H9 (cell line): ENCODE data around the gene MED22. TPM values are rescaled to one million over a fixed set of nuclear protein-coding genes. Genes with fewer than 3 reads are reported as not detected.

Experiments
- DNase-seq: peaks from one replicate; pipeline ENCODE4 v3.0.0-alpha.2; 2017
- H2AFZ ChIP-seq: one replicate; pipeline ENCODE4 v1.6.1; 2013; ENCODE audit warnings: mild to moderate bottlenecking, low read length, control low read depth, moderate library complexity
- H2AK5ac ChIP-seq: 2 replicates; pipeline ENCODE4 v1.6.1; 2013; ENCODE audit warnings: low read length, control low read depth, mixed read lengths; ENCODE audit not compliant: insufficient read length
- H2BK120ac ChIP-seq: one replicate; pipeline ENCODE4 v1.6.1; 2013; ENCODE audit warnings: low read depth, mild to moderate bottlenecking, low read length, control low read depth, inconsistent platforms; ENCODE audit not compliant: poor library complexity, severe bottlenecking
- H2BK12ac ChIP-seq: 2 replicates; pipeline ENCODE4 v1.6.1; 2013; ENCODE audit warnings: low read length, control low read depth, mixed read lengths, low read depth; ENCODE audit not compliant: insufficient read length
- H2BK15ac ChIP-seq: 2 replicates; pipeline ENCODE4 v1.6.1; 2013; ENCODE audit warnings: low read depth, low read length, control low read depth
- H2BK20ac ChIP-seq: one replicate; pipeline ENCODE4 v1.6.1; 2013; ENCODE audit warnings: low read depth, mild to moderate bottlenecking, low read length, control low read depth, inconsistent platforms; ENCODE audit not compliant: poor library complexity, severe bottlenecking
- H2BK5ac ChIP-seq: 2 replicates; pipeline ENCODE4 v1.6.1; 2013; ENCODE audit warnings: low read length, control low read depth, mixed read lengths; ENCODE audit not compliant: insufficient read length
- H3K14ac ChIP-seq: 2 replicates; pipeline ENCODE4 v1.6.1; 2013; ENCODE audit warnings: low read length, control low read depth; ENCODE audit not compliant: insufficient read depth
- H3K18ac ChIP-seq: 2 replicates; pipeline ENCODE4 v1.6.1; 2013; ENCODE audit warnings: low read depth, mild to moderate bottlenecking, mixed read lengths, low read length, control low read depth; ENCODE audit not compliant: insufficient read length
- H3K23ac ChIP-seq: 2 replicates; pipeline ENCODE4 v1.6.1; 2013; ENCODE audit warnings: low read length, control low read depth, mixed read lengths, low read depth; ENCODE audit not compliant: insufficient read length
- H3K23me2 ChIP-seq: 2 replicates; pipeline ENCODE4 v1.6.1; 2013; ENCODE audit warnings: low read depth, mild to moderate bottlenecking, mixed read lengths, low read length, control low read depth; ENCODE audit not compliant: insufficient read length, poor library complexity, severe bottlenecking
- H3K27ac ChIP-seq: 2 replicates; pipeline ENCODE4 v1.5.1; 2013; ENCODE audit warnings: low read length, control low read depth, mixed read lengths, low read depth; ENCODE audit not compliant: insufficient read length
- H3K27me3 ChIP-seq: 2 replicates; pipeline ENCODE4 v1.6.1; 2013; ENCODE audit warnings: low read length, control low read depth, inconsistent platforms; ENCODE audit not compliant: insufficient read depth
- H3K4ac ChIP-seq: 2 replicates; pipeline ENCODE4 v1.6.1; 2013; ENCODE audit warnings: low read depth, mild to moderate bottlenecking, control low read depth, inconsistent platforms, low read length, moderate library complexity
- H3K4me1 ChIP-seq: 2 replicates; pipeline ENCODE4 v1.6.1; 2013; ENCODE audit warnings: low read length, control low read depth, inconsistent platforms; ENCODE audit not compliant: insufficient read depth
- H3K4me2 ChIP-seq: 2 replicates; pipeline ENCODE4 v1.6.1; 2013; ENCODE audit warnings: low read length, control low read depth, mixed read lengths; ENCODE audit not compliant: insufficient read length, insufficient read depth
- H3K56ac ChIP-seq: 2 replicates; pipeline ENCODE4 v1.6.1; 2013; ENCODE audit warnings: low read depth, mild to moderate bottlenecking, mixed read lengths, low read length, control low read depth; ENCODE audit not compliant: insufficient read length
- H3K79me1 ChIP-seq: 2 replicates; pipeline ENCODE4 v1.6.1; 2013; ENCODE audit warnings: low read depth, mild to moderate bottlenecking, moderate library complexity, low read length, control low read depth, inconsistent platforms; ENCODE audit not compliant: insufficient read depth, poor library complexity, severe bottlenecking
- H3K79me2 ChIP-seq: 2 replicates; pipeline ENCODE4 v1.6.1; 2013; ENCODE audit warnings: low read length, control low read depth, inconsistent platforms; ENCODE audit not compliant: insufficient read depth
- H3K9ac ChIP-seq: 2 replicates; pipeline ENCODE4 v1.6.1; 2013; ENCODE audit warnings: low read length, control low read depth, mixed read lengths; ENCODE audit not compliant: insufficient read length; ENCODE audit errors: extremely low read depth
- H3K9me3 ChIP-seq: one replicate; pipeline ENCODE4 v1.6.1; 2013; ENCODE audit warnings: low read depth, low read length, inconsistent platforms; ENCODE audit not compliant: control insufficient read depth
- H3T11ph ChIP-seq: one replicate; pipeline ENCODE4 v1.6.1; 2013; ENCODE audit warnings: mild to moderate bottlenecking, low read length, control low read depth, inconsistent platforms
- H4K20me1 ChIP-seq: one replicate; pipeline ENCODE4 v1.6.1; 2013; ENCODE audit not compliant: control insufficient read depth, insufficient read length, insufficient read depth
- H4K5ac ChIP-seq: 2 replicates; pipeline ENCODE4 v1.6.1; 2013; ENCODE audit warnings: low read depth, mild to moderate bottlenecking, mixed read lengths, low read length, control low read depth; ENCODE audit not compliant: insufficient read length
- H4K8ac ChIP-seq: replicated peaks from 2 replicates; pipeline ENCODE4 v1.6.1; 2013; ENCODE audit warnings: low read length, control low read depth, mixed read lengths, low read depth; ENCODE audit not compliant: insufficient read length
- H4K91ac ChIP-seq: 2 replicates; pipeline ENCODE4 v1.6.1; 2013; ENCODE audit warnings: low read depth, mild to moderate bottlenecking, moderate library complexity, mixed read lengths, low read length, control low read depth; ENCODE audit not compliant: insufficient read length
- H3K27ac Mint-ChIP-seq, 3 experiments: 2 replicates in 2 of 3; 3 replicates in 1 of 3; pipeline ENCODE4 v1.8.0; 2020 to 2021; ENCODE audit warnings: mixed read lengths in 3 of 3, mild to moderate bottlenecking in 1 of 3, moderate library complexity in 1 of 3
- H3K27me3 Mint-ChIP-seq: 2 replicates; pipeline ENCODE4 v1.8.0; 2021; ENCODE audit warnings: low read depth, mild to moderate bottlenecking, moderate library complexity, mixed read lengths
- H3K36me3 Mint-ChIP-seq, 3 experiments: 2 replicates in 2 of 3; 3 replicates in 1 of 3; pipeline ENCODE4 v1.8.0; 2020 to 2021; ENCODE audit warnings: low read depth in 3 of 3, mixed read lengths in 3 of 3; ENCODE audit not compliant: insufficient read depth in 1 of 3
- H3K4me1 Mint-ChIP-seq, 2 experiments: 2 replicates each; pipeline ENCODE4 v1.8.0; 2020; ENCODE audit warnings: mixed read lengths in 2 of 2
- H3K4me3 Mint-ChIP-seq, 2 experiments: 2 replicates in 1 of 2; 3 replicates in 1 of 2; pipeline ENCODE4 v1.8.0; 2020 to 2021; ENCODE audit warnings: mild to moderate bottlenecking in 2 of 2, mixed read lengths in 2 of 2, moderate library complexity in 1 of 2
- H3K9me3 Mint-ChIP-seq, 2 experiments: 2 replicates in 1 of 2; 3 replicates in 1 of 2; pipeline ENCODE4 v1.8.0; 2020; ENCODE audit warnings: mild to moderate bottlenecking in 2 of 2, mixed read lengths in 2 of 2, moderate library complexity in 1 of 2
- CTCF ChIP-seq: fragments of 200-600 bp; sonication (generic); conservative IDR thresholded peaks from 3 replicates; pipeline ENCODE4 v1.8.0; 2021; ENCODE audit warnings: antibody characterized with exemption, mild to moderate bottlenecking
- WGBS: extraction: QIAGEN DNeasy Blood & Tissue Kit; methylation state at CpG from one replicate; pipeline ENCODE4 v1.1.7; 2013; ENCODE audit warnings: missing lambda C conversion rate, low lambda C conversion rate, mixed read lengths; ENCODE audit not compliant: insufficient read length; ENCODE audit errors: extremely low coverage; 5-methylcytosine and 5-hydroxymethylcytosine counted together
- total RNA-seq: library from RNA; stranded (reverse); gene quantifications from 2 replicates; pipeline ENCODE4 v1.2.1, GENCODE V29; 2021

The MED22 gene
- total RNA-seq, 1 experiment from 2014 or later, result 60.1 TPM

GRCh38 chr9:133394687-133395271, 46.8 kb upstream of the MED22 start:
- no peak overlapping the region for H3K4me3 Mint-ChIP-seq
- no peak overlapping the region for H2BK15ac ChIP-seq
- no peak overlapping the region for H2AFZ ChIP-seq
- no peaks in the 10 kb centered on the region for H4K20me1 ChIP-seq
- H3K27me3 ChIP-seq, result no peaks in the 10 kb centered on the region
- H3K14ac ChIP-seq, result no peak overlapping the region
- no peak overlapping the region for H3K27ac Mint-ChIP-seq
- no peak overlapping the region for H3T11ph ChIP-seq
- no peak overlapping the region for H4K8ac ChIP-seq
- H3K9me3 Mint-ChIP-seq, result peaks cover 13% of the 10 kb centered on the region in 2 experiments
- no peaks in the 10 kb centered on the region for H3K79me1 ChIP-seq
- H2AK5ac ChIP-seq, result no peak overlapping the region
- H2BK5ac ChIP-seq, result no peak overlapping the region
- peaks cover 0 to 3% of the 10 kb centered on the region in 2 experiments; a peak in 1 of 4 replicates for H3K4me1 Mint-ChIP-seq
- H3K4me1 ChIP-seq, result no peaks in the 10 kb centered on the region
- no peak overlapping the region for H3K18ac ChIP-seq
- no peak overlapping the region for H3K56ac ChIP-seq
- no peak overlapping the region for H3K23ac ChIP-seq
- no peak overlapping the region for H3K27ac ChIP-seq
- no peak overlapping the region for H2BK20ac ChIP-seq
- DNase-seq, result no peak
- H3K23me2 ChIP-seq, result no peaks in the 10 kb centered on the region
- TF ChIP-seq CTCF, result no peak
- peaks cover 0 to 1% (median 0%) of the 10 kb centered on the region in 3 experiments; a peak in 1 of 7 replicates for H3K36me3 Mint-ChIP-seq
- no CpG with 5 or more reads among the region's 8 CpGs for WGBS
- no peak overlapping the region for H4K5ac ChIP-seq
- no peaks in the 10 kb centered on the region for H3K9me3 ChIP-seq
- peaks cover 34% of the 10 kb centered on the region for H3K27me3 Mint-ChIP-seq
- no peak overlapping the region for H2BK120ac ChIP-seq
- no peaks in the 10 kb centered on the region for H3K79me2 ChIP-seq
- no peak overlapping the region for H2BK12ac ChIP-seq
- no peak overlapping the region for H3K4me2 ChIP-seq
- no peak overlapping the region for H3K4ac ChIP-seq
- H3K9ac ChIP-seq, result no peak overlapping the region
- H4K91ac ChIP-seq, result no peak overlapping the region
